ENCODE measurements around the gene IL17C.
A peak's percentile ranks its signal among the peaks of the same experiment; 100 is the strongest.
"Not testable (repeated sequence)": the region's sequence is repeated elsewhere in the genome, so short reads cannot be mapped to it uniquely, and the experiment has no call there.

The IL17C gene

DNA sequence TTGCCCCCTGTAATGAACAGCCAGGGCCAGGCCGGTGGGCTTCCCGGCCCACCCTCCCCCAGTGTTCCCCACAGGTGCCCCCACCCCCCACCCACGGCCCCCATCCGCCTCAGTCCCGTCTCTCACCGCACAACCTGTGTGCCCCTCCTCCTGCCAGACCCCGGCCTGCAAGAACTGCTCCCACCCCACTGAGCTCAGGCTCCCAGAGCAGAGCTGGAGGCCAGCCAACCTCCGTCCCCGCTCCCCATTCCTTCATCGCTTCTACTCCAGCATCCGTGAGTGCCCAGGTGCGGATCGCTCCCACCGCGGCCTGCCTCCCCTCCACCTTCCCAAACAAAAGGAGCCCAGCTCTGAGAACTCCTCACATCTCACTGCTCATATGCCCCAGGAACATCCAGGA is 20.3 kb downstream of the IL17C start:
- DNase-seq (ENCODE audit: low read depth in 2 of 2): no peak

DNA sequence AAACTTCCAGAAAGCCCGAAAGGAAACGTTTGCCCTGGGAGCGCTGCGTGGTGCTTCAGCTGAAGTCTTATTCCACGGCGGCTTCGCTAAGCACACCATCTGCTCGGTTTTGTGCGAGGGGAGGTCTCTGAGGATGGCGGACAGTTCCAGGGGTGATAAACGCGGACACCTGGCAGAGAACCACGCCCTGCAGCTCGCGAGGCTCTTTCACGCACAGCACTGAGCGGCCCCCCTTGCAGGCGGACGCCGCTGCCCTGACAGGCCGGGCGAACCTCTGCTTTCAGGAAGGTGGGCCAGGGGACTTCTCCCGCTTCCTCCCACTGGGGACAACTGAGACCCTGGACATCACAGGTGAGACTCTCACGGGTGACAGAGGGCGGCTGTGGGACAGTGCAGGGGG is 20.8 kb downstream of the IL17C start:
- DNase-seq (ENCODE audit: low read depth in 2 of 2): no peak

DNA sequence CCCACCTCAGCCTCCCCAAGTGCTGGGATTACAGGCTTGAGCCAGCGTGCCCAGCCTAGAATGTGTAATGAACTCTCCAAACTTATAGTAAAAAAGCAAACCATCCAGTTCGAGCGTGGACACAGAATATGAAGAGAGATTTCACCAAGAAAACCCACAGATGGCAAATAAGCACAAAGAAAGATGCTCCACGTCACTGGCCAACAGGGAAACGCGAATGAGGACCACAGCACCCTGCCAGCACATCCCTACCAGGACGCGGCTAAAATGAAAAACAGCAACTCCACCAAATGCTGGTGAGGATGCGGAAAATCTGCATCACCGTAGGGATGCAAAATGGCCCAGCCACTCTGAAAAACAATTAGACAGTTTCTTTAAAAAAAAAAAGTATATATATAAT is 23.1 kb downstream of the IL17C start:
- DNase-seq (ENCODE audit: low read depth in 2 of 2): no peak

DNA sequence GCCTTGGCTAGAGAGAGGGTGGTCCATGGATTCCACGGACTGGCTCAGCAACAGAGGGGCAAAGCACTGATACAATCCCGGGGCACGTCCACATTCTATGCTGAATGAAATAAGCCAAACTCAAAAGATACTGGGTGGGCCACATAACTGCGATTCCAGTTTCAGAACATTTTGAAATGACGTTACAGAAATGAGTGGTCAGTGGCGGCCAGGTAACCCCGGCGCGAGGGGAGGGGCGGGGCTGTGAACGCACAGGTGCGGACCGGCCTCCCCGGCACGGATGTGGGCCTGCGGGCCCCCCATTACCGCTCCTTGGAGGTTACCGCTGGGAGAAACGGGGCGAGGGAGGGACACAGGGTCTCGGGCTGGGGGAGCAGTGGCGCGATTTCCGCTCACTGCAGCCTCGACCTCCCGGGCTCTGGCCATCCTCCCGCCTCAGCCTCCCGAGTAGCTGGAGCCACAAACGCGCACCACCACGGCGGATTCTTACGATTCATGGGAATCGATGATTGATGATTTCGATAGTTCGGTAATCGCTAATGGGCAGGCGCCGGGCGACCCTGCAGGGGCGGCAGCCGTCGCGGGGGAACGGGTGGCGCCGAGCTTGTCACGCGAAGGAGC is 24.0 kb downstream of the IL17C start:
- no peak for DNase-seq (ENCODE audit: low read depth in 2 of 2)

DNA sequence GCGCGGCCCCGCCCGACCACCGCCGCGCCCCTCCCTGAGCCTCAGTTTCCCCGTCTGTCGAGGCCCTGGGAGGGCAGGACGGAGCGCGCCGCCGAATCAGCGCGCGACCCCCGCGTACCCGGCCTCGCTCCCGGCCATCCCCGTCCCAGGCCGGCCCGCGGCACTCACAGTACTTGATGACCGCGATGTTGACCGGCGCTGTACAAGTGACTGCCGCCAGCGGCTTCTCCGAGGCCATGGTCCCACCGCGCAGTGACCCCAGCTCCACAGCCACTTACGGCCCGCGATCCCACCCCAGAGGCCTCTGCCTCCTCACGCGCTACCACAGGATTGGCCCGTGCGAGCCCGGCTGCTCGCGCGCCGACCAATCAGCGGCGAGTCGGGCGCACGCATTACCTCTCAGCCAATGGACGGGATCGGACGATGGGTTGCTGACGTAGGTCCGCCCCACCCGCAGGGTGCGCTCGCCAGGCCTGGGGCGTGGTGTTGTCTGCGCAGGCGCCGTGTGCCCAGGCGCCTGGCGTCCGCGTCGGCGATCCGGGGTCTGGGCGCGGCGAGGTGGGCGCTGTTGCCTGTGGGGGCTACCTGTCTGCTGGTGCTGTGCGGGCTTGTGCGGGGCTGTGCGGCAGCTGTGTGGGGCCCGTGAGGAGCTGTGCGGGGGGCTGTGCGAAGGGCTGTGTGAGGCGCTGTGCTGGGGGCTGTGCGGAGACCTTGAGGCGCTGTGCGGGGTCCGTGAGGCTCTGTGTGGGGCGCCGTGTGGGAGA is 24.7 kb downstream of the IL17C start, which contains the start of gene MVD:
Gene MVD (minus strand): TSS at position 249 of the 764 bp plus-strand sequence. CDS start 11 bp downstream, at position 238.
- peak; percentile 90 to 95 for DNase-seq (ENCODE audit: low read depth in 2 of 2)

DNA sequence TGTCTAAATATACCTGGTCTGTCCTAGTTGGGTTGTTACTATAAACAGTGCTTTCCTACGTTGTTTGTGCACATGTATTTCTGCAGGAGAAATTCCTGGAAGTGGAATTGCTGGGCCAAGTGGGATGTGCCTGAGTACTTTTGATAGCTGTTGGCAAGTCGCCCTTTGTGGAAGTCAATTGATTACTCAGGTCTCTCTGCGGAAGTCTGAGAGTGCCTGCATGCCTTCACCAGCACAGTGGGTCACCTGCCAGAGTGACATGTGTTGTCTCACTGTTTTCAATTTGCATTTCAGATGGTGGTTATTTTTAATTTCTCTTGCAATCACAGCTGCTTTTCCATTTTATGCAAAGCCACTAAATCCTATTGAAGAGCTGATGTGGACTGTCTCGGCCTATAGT is 26.8 kb downstream of the IL17C start:
- no peak for DNase-seq (ENCODE audit: low read depth in 2 of 2)

DNA sequence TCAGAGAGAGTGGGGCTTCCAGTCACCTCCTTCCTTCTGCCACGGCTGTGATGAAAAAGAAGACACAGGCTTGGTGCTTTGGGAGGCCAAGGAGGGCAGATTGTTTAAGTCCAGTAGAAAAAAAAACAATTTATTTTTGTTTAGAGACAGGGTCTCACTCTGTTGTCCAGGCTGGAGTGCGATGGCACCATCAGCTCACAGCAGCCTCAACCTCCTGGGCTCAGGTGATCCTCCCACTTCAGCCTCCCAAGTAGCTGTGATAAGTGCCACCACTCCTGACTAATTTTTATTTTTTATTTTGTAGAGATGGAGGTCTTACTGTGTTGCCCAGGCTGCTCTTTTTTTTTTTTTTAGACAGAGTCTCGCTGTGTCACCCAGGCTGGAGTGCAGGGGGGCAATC is 27.2 kb downstream of the IL17C start:
- DNase-seq (ENCODE audit: low read depth in 2 of 2): no peak

DNA sequence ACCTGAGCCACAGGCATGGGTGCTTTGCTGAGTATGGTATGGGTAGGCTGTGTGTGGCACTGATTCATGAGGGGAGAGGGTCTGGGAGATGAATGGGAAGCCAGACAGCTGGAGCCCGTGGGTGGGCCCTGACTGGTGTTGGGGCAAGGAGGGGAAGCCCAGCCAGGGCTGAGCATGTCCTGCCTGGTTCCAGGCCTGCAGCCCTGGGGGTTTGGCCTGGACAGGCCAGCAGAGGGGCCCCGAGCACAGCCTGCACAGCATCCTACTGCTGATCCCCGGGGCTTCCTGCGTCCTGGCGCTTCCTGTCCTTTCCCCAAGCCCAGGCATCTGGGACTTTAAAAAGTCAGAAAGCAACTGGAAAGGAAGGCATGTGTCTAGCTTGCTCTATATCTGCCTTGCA is 29.1 kb downstream of the IL17C start:
- DNase-seq (ENCODE audit: low read depth in 2 of 2): no peak

DNA sequence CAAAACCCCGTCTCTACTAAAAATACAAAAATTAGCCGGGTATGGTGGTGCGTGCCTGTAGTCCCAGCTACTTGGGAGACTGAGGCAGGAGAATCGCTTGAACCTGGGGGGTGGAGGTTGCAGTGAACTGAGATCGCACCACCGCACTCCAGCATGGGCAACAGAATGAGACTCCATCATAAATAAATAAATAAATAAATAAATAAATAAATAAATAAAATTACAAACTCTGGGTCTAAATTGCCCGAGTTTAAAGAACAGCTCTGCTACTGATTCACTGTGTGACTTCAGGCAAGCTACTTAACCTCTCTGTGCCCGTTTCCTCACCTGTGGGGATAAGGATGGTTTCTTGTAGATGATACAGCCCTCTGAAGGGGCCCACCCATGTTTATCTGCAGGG is 31.1 kb downstream of the IL17C start:
- not testable (repeated sequence) for DNase-seq (ENCODE audit: low read depth in 2 of 2)

DNA sequence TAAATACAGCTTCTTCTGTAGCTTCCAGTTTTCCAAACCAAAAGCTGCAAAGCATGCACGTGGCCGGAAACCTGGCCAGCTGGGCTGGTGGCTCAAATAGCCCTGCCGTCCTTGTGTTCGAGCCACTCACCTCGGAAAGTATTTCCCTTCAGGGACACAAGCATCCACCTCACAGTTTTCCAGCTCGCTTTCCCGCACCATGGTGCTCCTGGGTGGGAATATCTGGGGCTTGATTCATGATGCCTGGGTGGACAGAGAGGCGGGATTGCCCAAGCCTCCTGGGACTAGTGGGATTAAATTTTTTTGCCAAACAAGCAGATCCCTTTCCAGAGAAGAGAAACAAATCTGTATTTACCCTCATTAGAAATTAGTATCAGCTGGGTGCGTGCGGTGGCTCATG is 31.6 kb downstream of the IL17C start:
- no peak for DNase-seq (ENCODE audit: low read depth in 2 of 2)

DNA sequence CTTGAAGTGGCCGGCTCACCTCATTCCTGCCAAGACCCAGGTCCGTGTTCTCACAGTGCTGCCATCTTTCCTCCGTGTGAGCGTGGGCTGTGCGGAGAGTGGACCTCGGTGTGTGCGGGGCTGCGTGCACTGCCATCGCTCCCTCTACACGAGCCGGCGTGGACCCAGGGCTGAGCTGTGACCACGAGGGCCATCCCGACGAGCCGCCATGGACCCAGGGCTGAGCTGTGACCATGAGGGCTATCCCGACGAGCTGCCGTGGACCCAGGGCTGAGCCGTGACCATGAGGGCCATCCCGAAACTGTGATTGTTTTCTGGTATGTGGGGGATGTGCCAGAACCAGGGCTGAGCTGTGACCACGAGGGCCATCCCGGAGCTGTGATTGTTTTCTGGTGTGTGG is 33.4 kb downstream of the IL17C start:
- DNase-seq (ENCODE audit: low read depth in 2 of 2): no peak

DNA sequence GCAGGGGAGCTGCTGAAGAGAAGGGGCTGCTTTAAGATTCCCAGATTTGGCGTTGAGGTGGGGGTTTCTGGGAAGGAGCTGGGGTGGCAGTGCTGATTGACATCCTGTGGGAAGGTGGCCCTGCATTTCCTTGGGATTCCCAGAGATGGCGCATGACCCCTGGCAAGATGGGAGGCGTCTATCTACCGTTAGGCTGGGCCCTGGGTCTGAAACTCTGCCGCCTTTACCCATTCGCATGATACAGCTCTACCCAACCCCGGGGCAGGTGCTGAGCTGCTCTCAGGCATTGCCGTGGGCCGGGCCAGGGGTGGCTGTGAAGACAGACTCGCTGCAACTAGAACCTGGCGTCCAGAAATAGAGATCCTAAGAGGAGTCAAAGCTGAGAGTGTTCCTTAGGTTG is 34.4 kb downstream of the IL17C start:
- no peak for DNase-seq (ENCODE audit: low read depth in 2 of 2)

DNA sequence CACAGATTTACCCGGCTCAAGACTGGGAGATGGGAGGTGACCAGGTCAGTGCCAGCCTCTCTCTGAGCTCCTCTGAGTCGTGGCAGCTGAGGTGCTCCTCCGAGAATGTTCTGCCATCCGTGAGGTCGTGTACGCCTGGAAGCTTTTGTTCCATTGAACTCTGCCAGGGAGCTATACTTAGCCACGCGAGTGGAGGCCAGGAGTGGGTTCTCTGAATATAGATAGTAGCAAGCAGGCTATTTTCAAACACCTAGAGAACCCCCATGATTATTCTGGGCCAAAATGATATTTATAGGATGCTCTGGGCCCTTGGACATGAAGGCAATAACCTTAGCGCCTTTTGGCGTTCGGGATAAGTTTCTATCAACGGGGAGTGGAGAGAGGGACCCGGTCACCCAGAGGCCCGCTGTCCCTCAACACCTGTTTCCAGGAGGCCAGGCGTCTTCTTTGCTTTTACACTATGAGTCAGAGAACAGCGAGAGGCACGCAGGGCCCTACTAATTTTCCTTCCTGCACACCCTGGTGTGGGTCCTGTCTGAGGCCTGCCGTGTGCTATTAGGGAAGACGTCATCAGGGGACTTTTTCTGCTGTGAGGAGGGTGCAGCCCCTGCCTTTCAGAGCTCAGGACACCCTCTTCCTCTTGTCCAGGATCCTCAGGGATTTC is 35.5 kb downstream of the IL17C start:
- no peak for DNase-seq (ENCODE audit: low read depth in 2 of 2)

DNA sequence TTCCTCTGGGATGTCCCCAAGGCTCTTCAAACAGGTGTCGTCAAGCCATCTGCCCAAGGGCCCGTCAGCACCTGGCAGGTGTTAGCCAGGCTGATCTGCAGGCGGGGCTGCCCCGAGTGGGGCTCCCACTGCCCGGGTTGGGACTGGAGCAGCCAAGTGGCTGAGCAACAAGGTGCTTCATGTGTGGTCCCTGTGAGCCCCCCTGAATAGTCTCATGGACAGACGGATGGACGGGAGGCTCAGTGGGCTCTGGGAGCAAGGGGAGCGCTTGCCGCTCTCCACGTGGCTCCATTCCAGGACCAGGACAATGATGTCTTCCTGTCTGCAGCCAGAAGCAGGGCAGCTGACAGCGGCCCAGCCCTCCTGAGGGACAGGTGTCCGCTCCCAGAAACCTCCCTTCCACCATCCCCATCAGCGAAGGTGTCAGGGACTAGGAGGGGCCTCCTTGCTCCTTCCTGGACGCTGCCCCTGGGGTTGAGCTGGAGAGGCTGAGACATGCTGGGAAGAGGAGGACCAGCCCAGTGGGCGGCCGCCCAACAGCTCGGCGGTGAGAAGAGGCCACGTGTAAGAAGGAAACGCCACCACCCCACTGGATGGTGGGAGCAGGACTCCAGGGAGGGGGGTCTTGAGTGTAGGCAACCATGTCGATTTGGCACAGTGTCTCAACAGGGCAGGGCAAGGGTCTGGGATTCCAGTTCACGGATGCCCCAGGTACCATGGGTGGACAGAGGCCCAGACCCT is 38.3 kb downstream of the IL17C start:
- DNase-seq (ENCODE audit: low read depth in 2 of 2): no peak

DNA sequence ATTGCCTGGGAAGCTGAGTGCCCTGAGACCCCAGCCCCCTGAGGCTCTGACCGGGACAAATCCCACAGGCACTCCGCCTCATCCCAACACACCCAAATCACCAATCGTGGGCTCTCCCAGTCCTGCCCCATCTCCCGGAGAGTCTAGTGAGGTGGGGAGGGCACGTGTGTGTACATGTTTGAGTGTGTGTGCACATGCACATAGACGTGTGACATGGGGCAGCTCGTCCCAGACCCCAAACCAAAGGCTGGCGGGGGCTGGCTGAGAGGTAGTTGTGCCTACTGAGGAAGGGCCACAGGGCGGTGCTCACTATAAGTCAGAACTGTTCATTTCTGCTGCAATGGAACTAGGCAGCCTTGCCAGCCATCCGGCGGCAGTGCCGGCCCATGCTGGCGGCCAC is 39.3 kb downstream of the IL17C start:
- DNase-seq (ENCODE audit: low read depth in 2 of 2): no peak

DNA sequence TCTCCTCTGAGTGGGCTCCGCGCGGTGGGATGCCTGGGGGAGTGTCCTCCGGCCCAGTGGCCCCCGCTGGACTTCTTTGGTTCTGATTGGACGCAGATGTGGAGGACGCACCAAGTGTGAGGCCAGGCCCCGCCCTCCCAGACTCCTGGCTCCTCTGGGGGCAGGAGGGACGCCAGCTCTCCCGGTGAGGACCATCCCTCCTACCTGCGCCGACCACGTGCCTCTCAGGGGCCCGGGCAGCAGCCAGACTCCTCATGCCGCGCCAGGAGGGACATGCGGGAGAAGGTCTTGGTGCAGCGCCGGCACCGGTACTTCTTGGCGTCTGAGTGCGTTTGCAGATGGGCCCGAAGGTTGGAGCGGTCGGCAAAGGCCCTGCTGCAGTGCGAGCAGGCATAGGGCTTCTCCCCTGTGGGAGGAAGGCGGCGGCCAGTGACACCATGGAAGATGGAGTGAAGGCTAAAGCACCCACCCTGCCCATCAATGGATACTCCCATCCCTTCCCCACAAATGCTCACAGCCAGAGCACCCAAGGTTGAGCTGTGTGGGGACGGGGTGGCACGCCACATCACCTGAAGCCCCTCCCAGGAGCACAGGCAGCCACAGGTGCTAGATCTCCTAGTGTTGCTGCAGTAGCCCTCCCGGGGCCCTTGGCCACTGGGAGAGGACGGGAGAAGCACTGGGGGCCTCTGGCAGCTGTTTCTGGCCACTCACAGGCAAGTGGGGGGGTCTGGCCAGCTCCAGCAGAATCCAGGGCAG is 40.0 kb downstream of the IL17C start:
- no peak for DNase-seq (ENCODE audit: low read depth in 2 of 2)

DNA sequence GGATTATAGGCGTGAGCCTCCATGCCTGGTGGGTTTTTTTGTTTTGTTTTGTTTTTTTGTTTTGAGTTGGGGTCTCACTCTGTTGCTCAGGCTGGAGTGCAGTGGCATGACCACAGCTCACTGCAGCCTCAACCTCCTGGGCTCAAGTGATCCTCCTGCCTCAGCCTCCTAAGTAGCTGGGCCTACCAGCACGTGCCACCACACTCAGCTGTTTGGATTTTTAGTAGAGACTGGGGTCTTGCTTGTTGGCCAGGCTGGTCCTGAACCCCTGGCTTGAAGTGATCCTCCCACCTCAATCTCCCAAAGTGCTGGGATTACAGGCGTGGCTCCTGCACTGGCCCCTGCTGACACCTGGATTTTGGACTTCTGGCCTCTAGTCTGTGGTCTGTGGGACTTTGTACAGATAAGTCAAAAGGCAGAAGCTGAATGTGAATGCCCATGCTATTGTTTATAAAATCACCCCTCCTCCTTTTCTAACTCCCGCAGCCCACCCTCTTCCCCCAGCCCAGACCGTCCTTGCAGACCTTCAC is 42.2 kb downstream of the IL17C start:
- DNase-seq (ENCODE audit: low read depth in 2 of 2): no peak

DNA sequence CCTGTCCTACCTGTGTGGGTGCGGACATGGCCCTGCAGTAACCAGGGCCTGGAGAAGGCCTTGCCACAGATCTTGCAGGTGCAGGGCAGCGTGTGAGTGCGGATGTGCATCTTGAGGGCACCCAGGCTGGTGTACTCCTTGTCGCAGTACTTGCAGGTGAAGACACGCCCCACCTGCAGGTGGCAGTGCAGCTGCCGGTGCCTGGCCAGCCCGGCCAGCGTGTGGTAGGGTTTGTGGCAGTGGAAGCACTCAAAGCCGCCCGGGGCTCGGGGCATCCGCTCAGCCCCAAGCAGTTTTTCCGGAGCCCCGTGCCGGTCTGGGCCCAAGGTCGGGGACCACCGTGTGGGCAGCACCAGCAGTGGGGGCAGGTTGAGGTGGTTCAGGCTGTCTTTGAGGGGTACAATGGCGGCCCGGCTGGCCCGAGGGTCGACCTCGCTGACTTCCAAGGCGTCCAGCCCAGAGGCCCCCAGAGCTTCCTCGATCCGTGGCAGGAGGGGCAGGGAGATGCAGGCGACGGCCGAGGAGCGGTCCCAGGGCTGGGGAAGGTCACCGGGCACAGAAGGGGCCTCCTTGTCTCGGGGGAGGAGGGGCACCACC is 42.8 kb downstream of the IL17C start:
- no peak for DNase-seq (ENCODE audit: low read depth in 2 of 2)

DNA sequence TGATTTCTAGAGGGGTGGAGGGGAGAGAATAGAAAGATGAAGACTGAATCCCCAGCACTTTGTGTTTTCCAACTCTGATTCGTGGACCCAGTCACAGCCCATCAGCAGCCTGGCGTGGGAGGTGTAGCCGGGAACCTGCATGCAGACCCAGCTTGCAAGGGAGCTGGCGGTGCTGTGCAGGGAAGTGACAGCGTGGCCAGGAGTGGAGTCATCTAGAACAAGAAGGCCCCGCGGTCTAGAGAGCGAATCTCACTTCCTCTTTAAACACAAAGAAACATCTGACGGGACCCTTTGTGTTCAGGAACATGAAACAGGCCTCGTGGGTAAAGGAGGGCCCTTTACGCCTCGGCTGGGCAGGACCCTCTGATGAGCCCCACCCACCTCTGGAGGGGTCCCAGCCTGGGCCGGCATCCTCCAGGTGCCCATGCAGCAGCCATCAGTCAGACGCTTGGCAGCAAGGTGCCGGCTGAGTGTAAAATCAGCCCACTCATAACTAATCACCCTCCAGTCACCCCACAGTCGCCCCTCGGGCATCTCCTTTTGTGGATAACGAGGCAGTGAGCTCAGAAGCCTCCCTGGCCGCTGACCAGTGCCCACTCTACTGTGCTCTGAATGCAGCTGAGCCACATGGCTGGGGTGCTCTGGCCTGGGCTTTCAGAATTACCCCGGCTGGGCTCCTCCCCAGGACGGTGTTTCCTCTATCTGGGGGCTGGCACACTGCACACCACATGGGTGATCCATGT is 43.5 kb downstream of the IL17C start:
- peak; percentile 34 to 50 for DNase-seq (ENCODE audit: low read depth in 2 of 2)

DNA sequence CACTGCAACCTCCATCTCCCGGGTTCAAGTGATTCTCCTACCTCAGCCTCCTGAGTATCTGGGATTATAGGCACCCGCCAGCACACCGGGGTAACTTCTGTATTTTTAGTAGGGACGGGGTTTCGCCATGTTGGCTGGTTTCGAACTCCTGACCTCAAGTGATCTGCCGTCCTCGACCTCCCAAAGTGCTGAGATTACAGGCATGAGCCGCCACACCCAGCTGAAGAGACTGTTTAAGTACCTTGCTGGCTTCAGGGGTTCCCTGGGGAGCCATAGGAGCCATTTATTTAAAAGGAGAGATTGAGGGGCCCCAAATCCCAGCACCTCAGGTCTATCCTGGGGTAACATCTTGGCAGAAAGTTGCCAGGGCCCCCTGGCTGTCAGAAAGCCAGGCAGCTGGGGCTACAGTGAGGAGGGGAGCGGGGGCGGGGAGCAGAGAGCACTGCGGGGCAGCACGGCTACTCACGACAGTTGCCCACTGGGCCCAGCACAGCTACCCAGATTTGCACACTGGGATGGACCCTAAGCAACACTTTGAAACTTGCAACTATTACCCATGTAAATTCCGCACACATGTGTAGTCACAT is 46.3 kb downstream of the IL17C start:
- no peak for DNase-seq (ENCODE audit: low read depth in 2 of 2)
